Measurements from ENCODE around the gene QRICH1. TPM values are rescaled to one million over a fixed set of nuclear protein-coding genes. Genes with fewer than 3 reads are reported as not detected.

The QRICH1 gene
- total and polyA plus RNA-seq, 12 donors, result 21.1 to 72.5 (median 57.6) TPM

- H3K36me3 ChIP-seq, result peaks cover 0 to 53% (median 18%) of the 10 kb centered on the region in 9 donors
- DNase-seq, result peak; percentile 80 to 81
- TF ChIP-seq, protein P1, sequence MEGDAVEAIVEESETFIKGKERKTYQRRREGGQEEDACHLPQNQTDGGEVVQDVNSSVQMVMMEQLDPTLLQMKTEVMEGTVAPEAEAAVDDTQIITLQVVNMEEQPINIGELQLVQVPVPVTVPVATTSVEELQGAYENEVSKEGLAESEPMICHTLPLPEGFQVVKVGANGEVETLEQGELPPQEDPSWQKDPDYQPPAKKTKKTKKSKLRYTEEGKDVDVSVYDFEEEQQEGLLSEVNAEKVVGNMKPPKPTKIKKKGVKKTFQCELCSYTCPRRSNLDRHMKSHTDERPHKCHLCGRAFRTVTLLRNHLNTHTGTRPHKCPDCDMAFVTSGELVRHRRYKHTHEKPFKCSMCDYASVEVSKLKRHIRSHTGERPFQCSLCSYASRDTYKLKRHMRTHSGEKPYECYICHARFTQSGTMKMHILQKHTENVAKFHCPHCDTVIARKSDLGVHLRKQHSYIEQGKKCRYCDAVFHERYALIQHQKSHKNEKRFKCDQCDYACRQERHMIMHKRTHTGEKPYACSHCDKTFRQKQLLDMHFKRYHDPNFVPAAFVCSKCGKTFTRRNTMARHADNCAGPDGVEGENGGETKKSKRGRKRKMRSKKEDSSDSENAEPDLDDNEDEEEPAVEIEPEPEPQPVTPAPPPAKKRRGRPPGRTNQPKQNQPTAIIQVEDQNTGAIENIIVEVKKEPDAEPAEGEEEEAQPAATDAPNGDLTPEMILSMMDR (IDR thresholded peaks at IDR 0.05), result no peak
- no peaks in the 10 kb centered on the region for H3K9me3 ChIP-seq
- peak; percentile 37 to 71 (median 49) for ATAC-seq
- intact Hi-C loops (cut with DNase I), result loop anchor here in 4 of 10 donors (5.0 to 10.0 kb wide), 3 partner anchors 39 to 106 kb away; partner anchors contain the start of genes LAMB2 (in 2 of the 4) and P4HTM (in 1 of the 4)
- 0 to 1% methylated on average over 85 to 86 of the region's 86 CpGs for WGBS, 2 donors
- peak overlapping the region; percentile 71 to 99 (median 90) for H3K4me3 ChIP-seq
- H3K4me1 ChIP-seq, result peaks cover 16 to 62% (median 51%) of the 10 kb centered on the region in 9 donors
- H3K27ac ChIP-seq, result peak overlapping the region; percentile 84 to 98 (median 94)
- no peaks in the 10 kb centered on the region for H3K27me3 ChIP-seq
These were observed 676 bp downstream of the QRICH1 start for GRCh38 chr3:49092938-49093852.

GRCh38 chr3:49081429-49081828, 12.4 kb downstream of the QRICH1 start:
- Histone ChIP-seq H3K27ac (no peak overlapping the region), H3K36me3 (peaks cover 0 to 72% (median 9%) of the 10 kb centered on the region in 9 donors), H3K4me3 (no peak overlapping the region), H3K27me3 (no peaks in the 10 kb centered on the region), H3K9me3 (no peaks in the 10 kb centered on the region), H3K4me1 (peaks cover 0 to 26% (median 0%) of the 10 kb centered on the region in 9 donors)
- no peak for DNase-seq
- intact Hi-C loops (cut with DNase I), result no loop called here
- TF ChIP-seq, protein P1 (IDR thresholded peaks at IDR 0.05), result no peak
- 97% methylated on average over 8 of the region's 8 CpGs for WGBS, 2 donors
- ATAC-seq, result no peak

DNA sequence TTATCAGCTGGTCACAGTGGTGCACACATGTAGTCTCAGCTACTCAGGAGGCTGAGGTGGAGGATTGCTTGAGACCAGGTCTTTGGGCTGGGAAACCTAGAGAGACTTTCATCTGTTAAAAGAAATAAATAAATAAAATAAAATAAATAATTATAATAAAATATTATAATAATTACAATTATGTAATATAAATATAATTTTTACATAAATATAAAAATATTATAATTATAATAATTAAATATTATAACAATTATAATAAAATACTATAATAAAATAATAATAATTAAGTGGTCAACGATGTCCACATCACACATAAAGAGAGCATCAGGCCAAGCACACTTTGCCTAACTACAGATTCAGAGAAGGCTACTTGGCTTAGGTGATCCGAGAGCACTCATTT, 14.6 kb downstream of the QRICH1 start:
- ATAC-seq (no peak), DNase-seq (no peak)
- H3K9me3 ChIP-seq, result no peaks in the 10 kb centered on the region
- intact Hi-C loops (cut with DNase I), result no loop called here
- H3K27me3 ChIP-seq, result no peaks in the 10 kb centered on the region
- H3K4me3 ChIP-seq, result no peak overlapping the region
- peaks cover 0 to 72% (median 30%) of the 10 kb centered on the region in 9 donors for H3K36me3 ChIP-seq
- 94 to 95% methylated on average over 2 of the region's 2 CpGs for WGBS, 2 donors
- H3K27ac ChIP-seq, result no peak overlapping the region
- peaks cover 0 to 18% (median 0%) of the 10 kb centered on the region in 9 donors for H3K4me1 ChIP-seq
- TF ChIP-seq, protein P1 (IDR thresholded peaks at IDR 0.05), result no peak

GRCh38 chr3:49076646-49077045, 17.2 kb downstream of the QRICH1 start:
- DNase-seq, result no peak
- Histone ChIP-seq H3K36me3 (peaks cover 0 to 87% (median 54%) of the 10 kb centered on the region in 9 donors), H3K4me1 (peaks cover 0 to 18% (median 0%) of the 10 kb centered on the region in 9 donors), H3K9me3 (no peaks in the 10 kb centered on the region), H3K27ac (no peak overlapping the region), H3K27me3 (no peaks in the 10 kb centered on the region), H3K4me3 (no peak overlapping the region)
- peak in 1 of 8 donors; percentile 39 for ATAC-seq
- TF ChIP-seq, protein P1 (IDR thresholded peaks at IDR 0.05), result no peak
- intact Hi-C loops (cut with DNase I), result no loop called here
- 86 to 88% methylated on average over 4 of the region's 4 CpGs for WGBS, 2 donors
